Lower lobe of right lung (tissue), 2 donors: ENCODE results near the gene LANCL3. TPM values are rescaled to one million over a fixed set of nuclear protein-coding genes. Genes with fewer than 3 reads are reported as not detected.
A peak's percentile ranks its signal among the peaks of the same experiment; 100 is the strongest.
"Not testable (repeated sequence)": the region's sequence is repeated elsewhere in the genome, so short reads cannot be mapped to it uniquely, and the experiment has no call there.

Source experiments
- ATAC-seq, 2 donors: fragments of 200-7000 bp; cut with Tn5 transposase; one replicate each; pipeline ENCODE4 v1.9.1; 2020 to 2022; ENCODE audit warnings: mild to moderate bottlenecking in 2 of 2, moderate library complexity in 2 of 2
- DNase-seq: peaks from one replicate; pipeline ENCODE4 v3.0.0-alpha.2; 2020
- H3K27ac ChIP-seq: fragments of 200-600 bp; one replicate; pipeline ENCODE4 v1.8.0; 2022
- H3K27me3 ChIP-seq: fragments of 200-600 bp; one replicate; pipeline ENCODE4 v1.8.0; 2022; ENCODE audit warnings: low read depth
- H3K36me3 ChIP-seq: fragments of 200-600 bp; one replicate; pipeline ENCODE4 v1.8.0; 2022; ENCODE audit warnings: mild to moderate bottlenecking
- H3K4me1 ChIP-seq: fragments of 200-600 bp; one replicate; pipeline ENCODE4 v1.8.0; 2022
- H3K4me3 ChIP-seq: fragments of 200-600 bp; one replicate; pipeline ENCODE4 v1.8.0; 2022; ENCODE audit warnings: mild to moderate bottlenecking
- H3K9me3 ChIP-seq: fragments of 200-600 bp; one replicate; pipeline ENCODE4 v1.8.0; 2022
- intact Hi-C: fragments of 100-400 bp; cut with DNase I; formaldehyde crosslinking; loops from one replicate; pipeline ENCODE4 v1.11.0; 2022
- long read RNA-seq: library from polyadenylated mRNA; unstranded; transcript quantifications from one replicate; pipeline ENCODE4 v2.0.0, GENCODE V29; 2021
- total RNA-seq: library from RNA; stranded (reverse); fragmentation: NEBNext Ultra II Directional; extraction: Animal tissue kit (Norgen Biotek cat#: 25700); gene quantifications from one replicate; pipeline ENCODE4 v1.2.1, GENCODE V29; 2021
- TF ChIP-seq, protein P1 (sequence below): fragments of 200-600 bp; IDR thresholded peaks from one replicate; pipeline ENCODE4 v1.8.0; 2022; ENCODE audit warnings: antibody characterized with exemption, mild to moderate bottlenecking
- donor health status: DM: no; HTN: yes; CAD: no; lungs with severe emphysema.

Gene LANCL3
- 1.7 TPM for total RNA-seq
- long read RNA-seq, full-length matches to known transcripts = 3 of 4 reads
- long read RNA-seq, partial matches to known transcripts = 0 of 4 reads
- long read RNA-seq, other reads (novel, unspliced or antisense) = 1 of 4 reads

DNA sequence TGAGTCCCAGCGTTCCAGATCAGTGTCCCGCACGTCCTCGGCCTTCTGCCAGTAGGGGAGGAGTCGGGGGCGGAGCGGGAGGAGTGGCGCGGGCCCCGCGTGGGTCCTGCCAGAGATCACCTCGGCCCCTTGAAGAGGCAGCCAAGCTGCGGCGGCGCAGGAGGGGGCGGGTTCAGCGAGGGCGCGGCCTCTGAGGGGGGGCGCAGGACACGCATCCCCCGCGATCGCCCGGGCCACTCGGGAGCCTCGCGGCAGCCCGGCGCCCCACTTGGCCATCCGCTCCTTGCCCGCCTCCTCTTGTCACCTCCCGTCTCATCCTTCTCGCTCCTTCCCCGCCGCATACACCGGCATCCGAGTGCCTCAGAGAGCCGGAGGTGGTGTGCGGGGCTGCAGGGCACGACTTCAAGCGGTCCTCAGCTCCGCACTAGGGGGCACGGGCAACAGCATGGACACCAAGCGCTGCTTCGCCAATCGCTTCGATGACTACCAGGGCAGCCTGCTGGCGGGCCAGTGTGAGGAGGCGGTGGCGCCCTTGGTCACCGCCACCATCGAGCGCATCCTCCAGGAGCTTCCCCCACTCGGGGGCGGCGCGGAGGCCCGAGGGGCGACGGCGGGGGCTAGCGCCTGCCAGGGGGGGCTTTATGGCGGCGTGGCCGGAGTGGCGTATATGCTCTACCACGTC is at the start of gene LANCL3:
TSS of gene LANCL3 (plus strand) at position 236 of the 682 bp plus-strand sequence. CDS start at position 446, 210 bp downstream.
- ATAC-seq (peak; percentile 69 to 76), DNase-seq (peak; percentile 49)
- H3K4me1 ChIP-seq, H3K27me3 ChIP-seq, H3K9me3 ChIP-seq, intact Hi-C loops, H3K36me3 ChIP-seq, H3K27ac ChIP-seq: not testable (repeated sequence)
- H3K4me3 ChIP-seq = peak within 1 kb of the TSS; percentile 53

DNA sequence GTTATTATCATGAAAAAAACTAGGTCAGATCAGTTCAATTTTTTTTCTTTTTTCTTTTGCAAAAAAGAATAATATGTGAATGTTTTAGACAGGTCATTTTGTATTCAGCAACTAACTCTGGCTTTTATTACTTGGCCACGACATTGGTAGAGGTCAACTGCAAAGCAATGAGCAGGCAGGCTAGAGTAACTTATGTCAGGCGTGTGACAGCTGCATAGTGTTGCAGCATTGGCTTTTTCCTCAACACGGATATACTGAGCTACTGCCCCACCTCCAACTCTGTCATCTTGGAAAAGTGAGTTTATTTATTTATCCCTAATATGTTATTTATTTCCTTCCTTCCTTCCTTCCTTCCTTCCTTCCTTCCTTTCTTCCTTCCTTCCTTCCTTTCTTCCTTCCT is 47.8 kb upstream of the LANCL3 start:
- H3K36me3 ChIP-seq, H3K4me3 ChIP-seq, ATAC-seq, H3K27ac ChIP-seq, H3K27me3 ChIP-seq, DNase-seq, intact Hi-C loops, H3K4me1 ChIP-seq, H3K9me3 ChIP-seq: not testable (repeated sequence)

DNA sequence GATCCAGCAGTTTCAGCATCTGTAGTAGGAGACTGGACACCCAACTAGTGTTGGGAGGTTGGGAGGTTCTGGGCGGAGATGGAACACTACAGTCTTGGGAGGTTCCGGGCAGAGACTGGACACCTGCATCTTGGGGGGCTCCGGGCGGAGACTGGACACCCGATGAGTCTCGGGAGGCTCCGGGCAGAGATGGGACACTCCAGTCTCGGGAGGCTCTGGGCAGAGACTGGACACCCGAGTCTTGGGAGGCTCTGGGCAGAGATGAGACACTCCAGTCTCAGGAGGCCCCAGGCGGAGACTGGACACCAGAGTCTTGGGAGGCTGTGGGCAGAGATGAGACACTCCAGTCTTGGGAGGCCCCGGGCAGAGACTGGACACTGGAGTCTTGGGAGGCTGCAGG is 29.5 kb upstream of the LANCL3 start:
- TF ChIP-seq, protein P1, sequence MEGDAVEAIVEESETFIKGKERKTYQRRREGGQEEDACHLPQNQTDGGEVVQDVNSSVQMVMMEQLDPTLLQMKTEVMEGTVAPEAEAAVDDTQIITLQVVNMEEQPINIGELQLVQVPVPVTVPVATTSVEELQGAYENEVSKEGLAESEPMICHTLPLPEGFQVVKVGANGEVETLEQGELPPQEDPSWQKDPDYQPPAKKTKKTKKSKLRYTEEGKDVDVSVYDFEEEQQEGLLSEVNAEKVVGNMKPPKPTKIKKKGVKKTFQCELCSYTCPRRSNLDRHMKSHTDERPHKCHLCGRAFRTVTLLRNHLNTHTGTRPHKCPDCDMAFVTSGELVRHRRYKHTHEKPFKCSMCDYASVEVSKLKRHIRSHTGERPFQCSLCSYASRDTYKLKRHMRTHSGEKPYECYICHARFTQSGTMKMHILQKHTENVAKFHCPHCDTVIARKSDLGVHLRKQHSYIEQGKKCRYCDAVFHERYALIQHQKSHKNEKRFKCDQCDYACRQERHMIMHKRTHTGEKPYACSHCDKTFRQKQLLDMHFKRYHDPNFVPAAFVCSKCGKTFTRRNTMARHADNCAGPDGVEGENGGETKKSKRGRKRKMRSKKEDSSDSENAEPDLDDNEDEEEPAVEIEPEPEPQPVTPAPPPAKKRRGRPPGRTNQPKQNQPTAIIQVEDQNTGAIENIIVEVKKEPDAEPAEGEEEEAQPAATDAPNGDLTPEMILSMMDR = no peak
- no peak for ATAC-seq
- H3K4me1 ChIP-seq = no peaks in the 10 kb centered on the region
- H3K9me3 ChIP-seq = no peaks in the 10 kb centered on the region
- no peak overlapping the region for H3K27ac ChIP-seq
- no peaks in the 10 kb centered on the region for H3K36me3 ChIP-seq
- intact Hi-C loops = no loop called here
- no peak overlapping the region for H3K4me3 ChIP-seq
- DNase-seq = no peak
- no peaks in the 10 kb centered on the region for H3K27me3 ChIP-seq

DNA sequence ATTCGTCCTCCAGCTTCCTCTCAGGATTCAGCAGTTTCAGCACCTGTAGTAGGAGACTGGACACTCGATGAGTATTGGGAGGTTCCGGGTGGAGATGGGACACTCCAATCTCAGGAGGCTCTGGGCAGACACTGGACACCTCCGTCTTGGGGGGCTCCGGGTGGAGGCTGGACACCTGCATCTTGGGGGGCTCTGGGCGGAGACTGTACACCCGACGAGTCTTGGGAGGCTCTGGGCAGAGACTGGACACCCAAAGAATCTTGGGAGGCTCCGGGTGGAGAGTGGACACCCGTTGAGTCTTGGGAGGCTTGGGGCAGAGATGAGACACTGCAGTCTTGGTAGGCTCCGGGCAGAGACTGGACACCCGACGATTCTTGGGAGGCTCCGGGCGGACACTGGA is 28.7 kb upstream of the LANCL3 start:
- Histone ChIP-seq H3K36me3 (no peaks in the 10 kb centered on the region), H3K4me1 (no peaks in the 10 kb centered on the region), H3K9me3 (no peaks in the 10 kb centered on the region), H3K4me3 (no peak overlapping the region), H3K27ac (no peak overlapping the region), H3K27me3 (no peaks in the 10 kb centered on the region)
- intact Hi-C loops = no loop called here
- no peak for DNase-seq
- TF ChIP-seq, protein P1 = no peak
- ATAC-seq = no peak

DNA sequence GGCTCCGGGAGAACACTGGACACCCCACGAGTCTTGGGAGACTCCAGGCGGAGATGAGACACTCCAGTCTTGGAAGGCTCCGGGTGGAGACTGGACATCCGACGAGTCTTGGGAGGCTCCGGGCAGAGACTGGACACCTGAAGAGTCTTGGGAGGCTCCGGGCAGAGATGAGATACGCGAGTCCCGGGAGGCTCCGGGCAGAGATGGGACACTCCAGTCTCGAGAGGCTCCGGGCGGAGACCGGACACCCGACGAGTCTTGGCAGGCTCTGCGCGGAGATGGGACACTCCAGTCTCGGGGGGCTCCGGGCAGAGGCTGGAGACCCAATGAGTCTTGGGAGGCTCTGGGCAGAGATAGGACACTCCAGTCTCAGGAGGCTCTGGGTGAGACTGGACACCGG is 28.1 kb upstream of the LANCL3 start:
- Histone ChIP-seq H3K9me3 (no peaks in the 10 kb centered on the region), H3K4me3 (no peak overlapping the region), H3K36me3 (no peaks in the 10 kb centered on the region), H3K27ac (no peak overlapping the region), H3K27me3 (no peaks in the 10 kb centered on the region), H3K4me1 (no peaks in the 10 kb centered on the region)
- intact Hi-C loops = no loop called here
- no peak for ATAC-seq
- TF ChIP-seq, protein P1 = no peak
- no peak for DNase-seq

DNA sequence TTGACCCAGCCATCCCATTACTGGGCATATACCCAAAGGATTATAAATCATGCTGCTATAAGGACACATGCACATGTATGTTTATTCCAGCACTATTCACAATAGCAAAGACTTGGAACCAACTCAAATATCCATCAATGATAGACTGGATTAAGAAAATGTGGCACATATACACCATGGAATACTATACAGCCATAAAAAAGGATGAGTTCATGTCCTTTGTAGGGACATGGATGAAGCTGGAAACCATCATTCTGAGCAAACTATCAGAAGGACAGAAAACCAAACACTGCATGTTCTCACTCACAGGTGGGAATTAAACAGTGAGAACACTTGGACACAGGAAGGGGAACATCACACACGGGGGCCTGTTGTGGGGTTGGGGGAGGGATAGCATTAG is 26.9 kb upstream of the LANCL3 start:
- intact Hi-C loops = not testable (repeated sequence)

DNA sequence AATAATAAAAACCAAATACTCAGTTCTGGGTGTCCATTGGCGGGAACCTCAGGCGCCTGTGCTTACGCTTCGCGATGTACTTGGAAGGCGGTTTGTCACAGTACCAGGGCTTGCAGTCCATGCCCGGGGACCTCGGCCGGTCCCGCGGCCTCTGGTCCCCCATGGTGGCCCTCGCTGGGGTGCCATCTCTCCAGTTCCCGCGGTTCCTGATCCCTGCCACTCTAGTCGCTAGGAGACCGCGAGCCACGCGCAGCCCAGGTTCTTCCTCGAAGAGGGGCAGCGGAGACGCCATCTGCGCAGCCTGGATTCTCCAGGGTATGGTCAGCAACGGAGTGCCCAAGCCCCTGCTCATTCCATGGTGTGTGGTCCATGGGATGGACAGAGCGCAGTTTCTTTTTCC is 26.4 kb upstream of the LANCL3 start:
- TF ChIP-seq, protein P1 = no peak
- no peaks in the 10 kb centered on the region for H3K27me3 ChIP-seq
- DNase-seq = no peak

More for the DNA sequence above, 26.9 kb upstream of the LANCL3 start:
- not testable (repeated sequence) for DNase-seq, H3K4me1 ChIP-seq, H3K9me3 ChIP-seq, H3K27ac ChIP-seq, H3K36me3 ChIP-seq, ATAC-seq, H3K4me3 ChIP-seq, H3K27me3 ChIP-seq

DNA sequence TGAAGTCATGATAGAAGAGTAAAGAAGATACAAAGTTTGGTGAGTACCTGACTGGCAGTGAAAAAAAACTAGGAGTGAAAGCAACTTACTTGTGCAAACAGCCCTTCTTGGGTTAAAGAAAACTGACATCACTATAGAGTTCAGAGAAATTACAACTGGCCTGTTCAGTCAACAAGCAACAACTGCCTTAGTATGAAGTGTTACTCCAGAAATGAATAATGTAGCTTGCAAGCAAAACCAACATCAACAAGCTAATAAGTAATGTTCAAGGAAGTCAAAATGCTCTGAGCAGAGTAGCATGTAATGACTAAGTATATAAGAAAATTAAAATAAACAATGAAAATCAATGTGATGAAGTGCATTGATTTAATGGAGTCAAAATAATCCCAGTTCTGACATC is 21.8 kb upstream of the LANCL3 start:
- H3K4me3 ChIP-seq, H3K9me3 ChIP-seq, H3K27ac ChIP-seq, intact Hi-C loops, DNase-seq, H3K4me1 ChIP-seq, ATAC-seq, H3K27me3 ChIP-seq, H3K36me3 ChIP-seq: not testable (repeated sequence)

More for the DNA sequence above, 26.4 kb upstream of the LANCL3 start:
- no peaks in the 10 kb centered on the region for H3K4me1 ChIP-seq
- no peak overlapping the region for H3K27ac ChIP-seq
- H3K36me3 ChIP-seq = no peaks in the 10 kb centered on the region
- H3K4me3 ChIP-seq = no peak overlapping the region
- intact Hi-C loops = no loop called here
- H3K9me3 ChIP-seq = no peaks in the 10 kb centered on the region
- ATAC-seq = no peak
